Chondrocyte (in vitro differentiated cells): ENCODE results near the gene HARS2. TPM values are rescaled to one million over a fixed set of nuclear protein-coding genes. Genes with fewer than 3 reads are reported as not detected.

Experiments
- DNase-seq: peaks from one replicate; pipeline ENCODE4 v3.0.0; 2021; ENCODE audit warnings: mixed read lengths, low spot score
- H3K27ac Mint-ChIP-seq: one replicate; pipeline ENCODE4 v1.8.0; 2021; ENCODE audit warnings: mild to moderate bottlenecking, moderate library complexity, mixed read lengths; ENCODE audit not compliant: unreplicated experiment
- H3K27me3 Mint-ChIP-seq: 2 replicates; pipeline ENCODE4 v1.8.0; 2021; ENCODE audit warnings: low read depth, mixed read lengths
- H3K36me3 Mint-ChIP-seq: 2 replicates; pipeline ENCODE4 v1.8.0; 2021; ENCODE audit warnings: low read depth, mixed read lengths
- H3K4me1 Mint-ChIP-seq: 2 replicates; pipeline ENCODE4 v1.8.0; 2021; ENCODE audit warnings: low read depth, mild to moderate bottlenecking, mixed read lengths
- H3K4me3 Mint-ChIP-seq: one replicate; pipeline ENCODE4 v1.8.0; 2021; ENCODE audit warnings: mild to moderate bottlenecking, moderate library complexity, mixed read lengths; ENCODE audit not compliant: unreplicated experiment
- H3K9me3 Mint-ChIP-seq: 2 replicates; pipeline ENCODE4 v1.8.0; 2021; ENCODE audit warnings: low read depth, mixed read lengths
- CTCF ChIP-seq: fragments of 200-600 bp; sonication (generic); IDR thresholded peaks from 2 replicates; pipeline ENCODE4 v1.5.0; 2021; ENCODE audit warnings: antibody characterized with exemption, mild to moderate bottlenecking, moderate library complexity
- long read RNA-seq: library from polyadenylated mRNA; stranded (forward); transcript quantifications from one replicate; pipeline ENCODE4 v2.0.0, GENCODE V29; 2021
- total RNA-seq: library from RNA; stranded (reverse); gene quantifications from 3 replicates; pipeline ENCODE4 v1.2.1, GENCODE V29; 2021

HARS2 gene, protein sequence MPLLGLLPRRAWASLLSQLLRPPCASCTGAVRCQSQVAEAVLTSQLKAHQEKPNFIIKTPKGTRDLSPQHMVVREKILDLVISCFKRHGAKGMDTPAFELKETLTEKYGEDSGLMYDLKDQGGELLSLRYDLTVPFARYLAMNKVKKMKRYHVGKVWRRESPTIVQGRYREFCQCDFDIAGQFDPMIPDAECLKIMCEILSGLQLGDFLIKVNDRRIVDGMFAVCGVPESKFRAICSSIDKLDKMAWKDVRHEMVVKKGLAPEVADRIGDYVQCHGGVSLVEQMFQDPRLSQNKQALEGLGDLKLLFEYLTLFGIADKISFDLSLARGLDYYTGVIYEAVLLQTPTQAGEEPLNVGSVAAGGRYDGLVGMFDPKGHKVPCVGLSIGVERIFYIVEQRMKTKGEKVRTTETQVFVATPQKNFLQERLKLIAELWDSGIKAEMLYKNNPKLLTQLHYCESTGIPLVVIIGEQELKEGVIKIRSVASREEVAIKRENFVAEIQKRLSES
- total RNA-seq: 22.8 to 27.4 TPM (median 22.8 TPM) in 3 replicates
- long read RNA-seq, transcript HARS2-201 (13 exons, 2,510 nt): major isoform, 36 of 52 reads
- long read RNA-seq, transcript HARS2-215 (12 exons, 2,346 nt): minor isoform, 5 of 52 reads
- long read RNA-seq, partial matches to known transcripts: 3 of 52 reads
- long read RNA-seq, other reads (novel, unspliced or antisense): 6 of 52 reads

DNA sequence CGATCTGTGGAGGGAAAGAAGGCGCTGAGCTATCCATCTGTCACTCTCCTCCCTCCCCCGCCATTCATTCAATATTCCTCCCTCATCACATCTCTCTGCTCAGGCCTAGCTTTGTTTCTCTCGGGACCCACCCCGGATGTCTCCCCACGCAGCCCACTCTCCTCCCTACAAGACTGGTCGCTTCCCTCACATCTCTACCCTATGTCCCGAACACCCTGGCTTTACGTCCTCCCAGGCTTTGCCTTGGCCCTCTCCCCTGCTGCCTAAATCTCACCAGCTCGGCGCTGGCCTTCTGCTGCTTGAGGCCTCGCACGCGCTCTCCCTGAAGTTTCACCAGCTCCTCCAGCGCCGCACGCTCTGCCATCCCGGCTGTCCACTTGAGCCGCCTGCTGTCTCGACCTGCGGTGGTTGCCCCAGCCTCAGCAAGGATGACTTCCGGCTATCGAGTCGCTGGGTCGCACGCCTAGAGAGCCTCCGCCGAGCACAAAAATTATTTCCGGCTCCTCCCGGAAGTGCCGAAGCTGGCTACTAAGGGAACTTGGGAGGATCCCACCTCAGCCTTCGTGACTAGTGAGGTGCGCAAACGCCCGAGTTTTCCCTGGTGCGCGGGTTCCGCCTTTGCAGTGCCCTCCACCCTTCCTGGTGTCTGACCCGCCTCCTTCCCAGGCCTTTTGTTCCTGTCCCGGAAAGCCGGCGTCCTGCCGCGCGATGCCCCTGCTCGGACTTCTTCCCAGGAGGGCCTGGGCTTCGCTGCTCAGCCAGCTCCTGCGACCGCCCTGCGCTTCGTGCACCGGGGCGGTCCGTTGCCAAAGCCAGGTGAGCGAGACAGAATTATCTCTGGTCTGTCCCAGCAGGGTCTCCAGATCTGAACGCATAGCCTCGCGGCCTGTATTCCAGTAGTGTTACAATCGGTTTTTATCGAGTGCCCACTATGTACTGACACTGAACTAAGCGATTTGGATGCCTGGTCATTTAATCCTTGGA lies at the start of gene HARS2, which contains the start of gene HARS1:
Gene HARS2 (plus strand): TSS at position 515 of the 984 bp plus-strand sequence. CDS start 194 bp downstream, at position 709.
Gene HARS1 (minus strand): TSS at position 430 of the 984 bp plus-strand sequence. CDS start 66 bp downstream, at position 364.
- Mint-ChIP-seq H3K4me3 (peak within 1 kb of the TSS; percentile 94), H3K4me1 (peaks cover 33% of the 10 kb centered on the region), H3K27ac (peak within 1 kb of the TSS; percentile 97), H3K27me3 (no peaks in the 10 kb centered on the region), H3K9me3 (no peaks in the 10 kb centered on the region), H3K36me3 (peaks cover 7% of the 10 kb centered on the region)
- TF ChIP-seq CTCF: no peak
- peak; percentile 97 for DNase-seq

DNA sequence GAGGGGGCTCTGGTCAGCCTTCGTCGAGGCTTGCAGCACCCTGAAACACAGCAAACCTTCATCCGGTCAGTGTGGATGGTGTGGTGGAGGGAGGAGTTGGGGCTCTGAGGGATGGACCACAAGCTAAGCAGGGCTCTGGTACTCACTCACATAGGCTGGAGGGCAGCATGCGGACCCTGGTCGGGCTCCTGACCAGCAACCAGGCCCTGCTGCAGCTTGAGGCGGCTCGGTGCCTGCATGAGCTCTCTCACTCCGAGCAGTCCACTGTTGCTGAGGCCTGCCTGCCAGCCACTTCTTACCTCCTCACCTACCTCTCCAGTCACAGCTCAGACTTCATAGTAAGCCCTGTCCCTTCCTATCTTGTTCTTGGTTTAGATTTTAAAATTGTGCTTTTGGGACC lies 49.5 kb upstream of the HARS2 start:
- H3K4me3 Mint-ChIP-seq: no peak overlapping the region

DNA sequence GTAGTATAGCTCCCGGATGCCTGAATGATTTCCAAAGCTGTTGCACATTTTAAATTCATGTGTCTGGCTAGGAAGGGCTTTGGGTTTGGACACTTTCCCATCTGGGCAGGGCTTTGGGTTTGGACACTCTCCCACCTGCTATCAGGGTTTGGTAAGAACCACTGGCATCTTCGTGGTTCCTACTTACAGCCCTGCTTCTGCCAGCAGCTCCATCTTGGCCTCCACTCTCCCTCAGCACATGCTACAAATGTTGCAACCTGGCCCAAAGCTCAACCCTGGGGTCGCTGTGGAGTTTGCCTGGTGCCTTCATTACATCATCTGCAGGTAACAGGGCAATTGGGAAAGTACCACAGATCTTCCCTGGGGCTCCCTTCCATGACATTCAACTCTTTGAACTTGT lies 48.5 kb upstream of the HARS2 start:
- no peak for DNase-seq
- H3K4me3 Mint-ChIP-seq: no peak overlapping the region
- H3K4me1 Mint-ChIP-seq: peaks cover 33% of the 10 kb centered on the region
- H3K27me3 Mint-ChIP-seq: no peaks in the 10 kb centered on the region
- TF ChIP-seq CTCF: no peak
- peaks cover 3% of the 10 kb centered on the region for H3K36me3 Mint-ChIP-seq
- H3K9me3 Mint-ChIP-seq: no peaks in the 10 kb centered on the region
- no peak overlapping the region for H3K27ac Mint-ChIP-seq

More for the DNA sequence above, 49.5 kb upstream of the HARS2 start:
- Mint-ChIP-seq H3K27me3 (no peaks in the 10 kb centered on the region), H3K27ac (no peak overlapping the region), H3K9me3 (no peaks in the 10 kb centered on the region), H3K4me1 (peaks cover 26% of the 10 kb centered on the region), H3K36me3 (peaks cover 3% of the 10 kb centered on the region)
- no peak for TF ChIP-seq CTCF
- DNase-seq: no peak

DNA sequence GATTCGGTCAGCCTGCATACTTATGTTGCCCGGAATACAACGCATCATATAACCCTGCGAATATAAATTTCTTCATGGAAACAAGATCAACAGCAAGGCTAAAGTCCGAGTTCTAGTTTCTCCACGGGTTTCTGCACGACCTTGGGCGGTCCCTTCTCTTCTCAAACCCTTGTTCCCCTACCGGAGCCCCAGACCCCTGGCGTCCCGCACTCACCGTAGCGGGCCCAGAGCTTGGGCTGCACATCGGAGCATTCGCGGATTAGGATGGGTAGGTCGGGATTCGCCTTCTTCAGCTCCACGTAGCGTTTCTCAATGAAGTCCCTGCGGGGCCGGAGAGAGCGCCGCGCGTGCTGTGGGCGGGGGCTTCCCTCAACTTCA lies 44.2 kb upstream of the HARS2 start:
- Mint-ChIP-seq H3K4me1 (peaks cover 27% of the 10 kb centered on the region), H3K4me3 (peak overlapping the region; percentile 89), H3K36me3 (peaks cover 14% of the 10 kb centered on the region), H3K27me3 (no peaks in the 10 kb centered on the region), H3K27ac (peak overlapping the region; percentile 98), H3K9me3 (no peaks in the 10 kb centered on the region)
- TF ChIP-seq CTCF: no peak
- no peak for DNase-seq
